GM12878 (cell line): ENCODE data around the gene TMIGD3.

Experiments
- NFYB ChIP-seq: IDR thresholded peaks from 2 replicates; pipeline ENCODE4 v1.6.1; 2011; ENCODE audit warnings: low read depth, mild to moderate bottlenecking, low read length, improper control_type of control experiment, moderate library complexity; ENCODE audit not compliant: insufficient read depth
- POLR2A ChIP-seq: IDR thresholded peaks from 2 replicates; pipeline ENCODE4 v1.6.1; 2011; ENCODE audit warnings: low read depth, mild to moderate bottlenecking, low read length
- RELA ChIP-seq: fragments of 450-650 bp; IDR thresholded peaks from 2 replicates; pipeline ENCODE4 v1.8.0; 2014; ENCODE audit warnings: borderline replicate concordance; ENCODE audit not compliant: partially characterized antibody
- TF ChIP-seq, protein P1 (sequence below), 3 experiments: IDR thresholded peaks in 2 of 3; conservative IDR thresholded peaks in 1 of 3; 2 replicates each; pipeline ENCODE4 v1.5.1; 2011; ENCODE audit warnings: low read depth in 3 of 3, low read length in 3 of 3, mild to moderate bottlenecking in 3 of 3, control low read depth in 2 of 3, moderate library complexity in 2 of 3, inconsistent platforms in 1 of 3, mixed read lengths in 1 of 3; ENCODE audit not compliant: control insufficient read depth in 2 of 3, insufficient read depth in 1 of 3; ENCODE audit errors: extremely low read depth in 1 of 3

DNA sequence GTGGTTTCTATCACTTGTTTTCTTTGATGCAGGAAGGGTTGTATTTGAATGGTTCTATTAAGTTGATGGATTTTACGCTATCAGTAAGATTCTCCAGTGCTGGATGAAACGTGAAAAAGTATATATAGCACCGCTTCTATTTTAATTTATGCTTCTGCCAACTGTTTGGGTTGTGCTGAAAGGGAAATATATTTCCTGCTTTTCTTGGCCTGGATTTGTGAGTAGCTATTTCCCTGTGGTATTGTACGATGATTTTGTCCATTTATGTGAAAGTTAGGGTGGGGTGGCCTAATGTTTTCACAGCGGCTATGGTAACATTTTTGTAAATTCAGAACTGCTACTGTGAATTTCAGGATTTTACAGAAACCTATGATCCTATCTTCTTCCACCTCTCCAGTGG, 29.3 kb downstream of the TMIGD3 start:
- TF ChIP-seq, protein P1, sequence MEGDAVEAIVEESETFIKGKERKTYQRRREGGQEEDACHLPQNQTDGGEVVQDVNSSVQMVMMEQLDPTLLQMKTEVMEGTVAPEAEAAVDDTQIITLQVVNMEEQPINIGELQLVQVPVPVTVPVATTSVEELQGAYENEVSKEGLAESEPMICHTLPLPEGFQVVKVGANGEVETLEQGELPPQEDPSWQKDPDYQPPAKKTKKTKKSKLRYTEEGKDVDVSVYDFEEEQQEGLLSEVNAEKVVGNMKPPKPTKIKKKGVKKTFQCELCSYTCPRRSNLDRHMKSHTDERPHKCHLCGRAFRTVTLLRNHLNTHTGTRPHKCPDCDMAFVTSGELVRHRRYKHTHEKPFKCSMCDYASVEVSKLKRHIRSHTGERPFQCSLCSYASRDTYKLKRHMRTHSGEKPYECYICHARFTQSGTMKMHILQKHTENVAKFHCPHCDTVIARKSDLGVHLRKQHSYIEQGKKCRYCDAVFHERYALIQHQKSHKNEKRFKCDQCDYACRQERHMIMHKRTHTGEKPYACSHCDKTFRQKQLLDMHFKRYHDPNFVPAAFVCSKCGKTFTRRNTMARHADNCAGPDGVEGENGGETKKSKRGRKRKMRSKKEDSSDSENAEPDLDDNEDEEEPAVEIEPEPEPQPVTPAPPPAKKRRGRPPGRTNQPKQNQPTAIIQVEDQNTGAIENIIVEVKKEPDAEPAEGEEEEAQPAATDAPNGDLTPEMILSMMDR (IDR thresholded peaks at IDR 0.05 in 2 of 3, conservative IDR thresholded peaks at IDR 0.05 in 1 of 3; ENCODE audit: control insufficient read depth in 2 of 3, extremely low read depth in 1 of 3, insufficient read depth in 1 of 3, low read depth in 3 of 3, low read length in 3 of 3): no peak
- TF ChIP-seq POLR2A (no peak), RELA (no peak), NFYB (no peak)
